NCI-H128 (cell line): ENCODE data around the gene CLCNKB.
"Not testable (repeated sequence)": the region's sequence is repeated elsewhere in the genome, so short reads cannot be mapped to it uniquely, and the experiment has no call there.

Experiments used
- DNase-seq: peaks from one replicate; lab custom pipeline; 2025; ENCODE audit not compliant: unreplicated experiment; lab: John Stamatoyannopoulos, UW

CLCNKB gene

GRCh38 chr1:16031551-16031950 lies 12.0 kb upstream of the CLCNKB start:
- DNase-seq: no peak

GRCh38 chr1:16032388-16033102 lies 11.0 kb upstream of the CLCNKB start:
- peak; percentile 31 for DNase-seq

GRCh38 chr1:16033103-16033632 lies 10.4 kb upstream of the CLCNKB start:
- DNase-seq: not testable (repeated sequence)

GRCh38 chr1:16036461-16036860 lies 7.1 kb upstream of the CLCNKB start:
- not testable (repeated sequence) for DNase-seq

DNA sequence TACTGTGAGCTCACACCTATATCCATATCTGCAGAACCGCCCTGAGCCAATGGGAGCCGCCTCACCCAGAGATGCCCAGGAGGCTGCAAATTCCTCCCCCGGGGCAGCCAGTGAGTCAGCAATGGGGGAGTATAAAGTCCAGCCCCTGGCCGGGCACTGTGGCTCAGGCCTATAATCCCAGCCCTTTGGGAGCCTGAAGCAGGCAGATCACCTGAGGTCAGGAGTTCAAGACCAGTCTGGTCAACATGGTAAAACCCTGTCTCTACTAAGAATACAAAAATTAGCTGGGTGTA lies 5.0 kb upstream of the CLCNKB start:
- no peak for DNase-seq

GRCh38 chr1:16039871-16040270 lies 3.7 kb upstream of the CLCNKB start:
- not testable (repeated sequence) for DNase-seq

- DNase-seq: no peak
These were observed 2.4 kb upstream of the CLCNKB start for GRCh38 chr1:16041200-16041599.

GRCh38 chr1:16042096-16042495 lies 1.5 kb upstream of the CLCNKB start:
- DNase-seq: no peak

DNA sequence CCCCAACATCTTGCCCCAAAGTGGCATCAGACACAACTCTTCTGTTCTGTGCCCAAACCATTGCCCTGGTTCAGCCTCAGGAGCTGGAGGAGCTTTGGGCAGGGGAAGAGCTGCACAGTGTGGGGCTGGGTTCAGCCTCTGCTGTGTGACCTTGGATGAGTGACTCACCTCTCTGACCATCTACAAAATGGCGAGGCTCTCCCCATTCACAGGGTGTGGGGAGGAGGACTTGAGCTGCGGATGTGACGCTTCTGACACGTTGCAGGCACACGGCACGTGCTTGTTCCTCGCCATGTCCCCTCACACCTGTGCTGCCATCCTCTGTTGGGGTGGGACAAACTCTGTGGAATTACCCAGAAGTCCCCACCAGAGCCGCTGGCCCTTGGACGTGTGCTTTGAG lies 928 bp upstream of the CLCNKB start:
- DNase-seq: not testable (repeated sequence)

DNA sequence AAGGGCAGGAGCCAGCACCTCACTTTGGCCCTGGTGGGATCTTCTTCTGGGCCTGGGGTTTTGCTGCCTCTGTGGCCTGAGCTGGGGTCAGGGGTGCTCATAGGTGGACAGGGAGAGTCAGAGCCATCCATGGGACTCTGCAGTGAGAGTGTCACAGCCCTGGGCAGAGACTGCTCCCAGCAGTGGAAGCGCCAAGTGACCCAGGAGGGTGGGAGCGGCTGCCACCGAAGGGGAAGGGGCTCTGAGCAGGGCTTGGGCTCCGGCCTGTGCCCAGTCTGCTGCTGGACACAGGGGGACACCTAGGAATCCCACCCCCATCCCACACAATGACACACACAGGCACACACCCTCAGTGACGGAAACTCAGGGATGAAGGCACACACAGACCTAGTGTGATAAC lies 368 bp downstream of the CLCNKB start:
- no peak for DNase-seq

DNA sequence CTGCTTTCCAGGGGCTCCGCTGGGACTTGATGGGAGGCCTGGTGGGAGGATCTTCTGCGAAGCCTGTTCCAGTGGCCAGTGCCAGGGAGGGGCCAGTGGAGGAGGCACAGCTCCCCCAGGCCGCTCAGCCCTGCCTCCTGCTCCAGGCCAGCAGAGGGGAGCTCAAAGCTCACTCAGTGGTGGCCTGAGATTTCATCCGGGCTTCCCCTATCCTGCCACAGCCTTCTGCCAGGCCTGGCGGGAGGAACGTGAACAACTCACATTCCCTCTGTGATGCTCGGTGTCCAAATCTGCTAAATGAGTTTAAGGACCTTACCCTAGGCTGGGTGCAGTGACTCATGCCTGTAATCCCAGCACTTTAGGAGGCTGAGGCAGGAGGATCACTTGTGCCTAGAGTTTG lies 3.3 kb downstream of the CLCNKB start:
- no peak for DNase-seq

- no peak for DNase-seq
These were observed 4.4 kb downstream of the CLCNKB start for GRCh38 chr1:16047791-16048475.

- peak; percentile 51 for DNase-seq
These were observed 5.1 kb downstream of the CLCNKB start for GRCh38 chr1:16048573-16049189.

DNA sequence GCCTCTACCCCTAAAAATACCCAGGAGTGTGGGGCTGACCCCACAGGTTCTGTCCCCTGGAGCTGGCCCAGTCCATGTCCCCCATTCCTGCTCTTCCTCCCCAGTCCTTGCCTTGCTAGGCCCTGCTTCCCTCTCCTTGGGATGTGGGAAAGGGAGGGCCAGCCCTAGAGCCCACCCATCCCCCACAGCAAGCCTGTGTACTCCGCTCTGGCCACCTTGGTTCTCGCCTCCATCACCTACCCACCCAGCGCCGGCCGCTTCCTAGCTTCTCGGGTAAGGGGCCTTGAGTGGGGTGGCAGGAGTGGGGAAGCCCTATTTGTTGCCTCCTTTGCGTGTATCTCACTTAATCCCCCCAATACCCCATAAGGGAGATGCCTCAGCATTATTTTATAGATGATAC lies 6.7 kb downstream of the CLCNKB start:
- no peak for DNase-seq

- no peak for DNase-seq
These were observed 7.5 kb downstream of the CLCNKB start for GRCh38 chr1:16051039-16051438.

- not testable (repeated sequence) for DNase-seq
These were observed 8.4 kb downstream of the CLCNKB start for GRCh38 chr1:16051949-16052348.

- DNase-seq: no peak
These were observed 10.4 kb downstream of the CLCNKB start for GRCh38 chr1:16053781-16054502.

DNA sequence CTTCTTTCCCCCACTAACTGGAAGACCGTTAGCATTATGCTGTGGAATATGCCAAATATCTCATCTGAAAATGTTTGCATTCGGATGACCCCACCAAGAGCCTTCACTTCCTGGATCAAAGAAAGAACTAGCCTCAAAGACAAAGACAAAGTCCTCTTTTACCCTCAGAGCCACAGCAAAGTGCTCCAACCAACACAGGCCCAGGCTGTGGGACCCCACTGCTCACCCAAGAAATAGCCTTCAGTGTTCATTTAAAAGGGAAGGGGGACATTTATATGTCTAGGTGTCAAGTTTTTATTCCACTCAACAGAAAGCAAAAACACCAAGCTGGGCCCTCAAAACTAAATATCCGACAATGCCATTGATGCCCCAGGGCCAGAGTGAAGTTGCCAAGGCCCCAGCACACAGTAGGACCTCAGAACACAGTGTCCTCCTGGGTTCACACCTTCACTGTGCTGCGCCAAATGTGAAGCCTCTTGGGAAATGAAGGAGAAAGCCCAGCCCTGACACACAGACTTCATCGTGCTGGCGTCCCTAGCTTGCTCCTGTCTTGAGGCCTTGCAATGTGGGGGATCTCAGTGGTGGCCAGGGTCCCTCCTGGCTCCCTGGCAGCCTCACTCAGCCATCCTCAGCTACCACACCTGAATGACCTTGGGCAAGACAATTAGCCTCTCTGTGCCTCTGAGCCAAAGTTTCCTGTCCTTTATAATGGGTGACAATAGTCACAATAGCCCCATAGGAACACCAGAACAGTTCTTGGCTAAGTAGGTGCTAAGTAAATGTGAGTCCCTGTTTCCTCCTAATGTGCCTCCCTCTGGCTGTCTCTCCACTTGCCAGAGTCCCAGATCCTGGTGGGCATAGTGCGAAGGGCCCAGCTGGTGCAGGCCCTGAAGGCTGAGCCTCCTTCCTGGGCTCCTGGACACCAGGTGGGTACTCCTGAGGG lies 11.3 kb downstream of the CLCNKB start:
- DNase-seq: no peak

DNA sequence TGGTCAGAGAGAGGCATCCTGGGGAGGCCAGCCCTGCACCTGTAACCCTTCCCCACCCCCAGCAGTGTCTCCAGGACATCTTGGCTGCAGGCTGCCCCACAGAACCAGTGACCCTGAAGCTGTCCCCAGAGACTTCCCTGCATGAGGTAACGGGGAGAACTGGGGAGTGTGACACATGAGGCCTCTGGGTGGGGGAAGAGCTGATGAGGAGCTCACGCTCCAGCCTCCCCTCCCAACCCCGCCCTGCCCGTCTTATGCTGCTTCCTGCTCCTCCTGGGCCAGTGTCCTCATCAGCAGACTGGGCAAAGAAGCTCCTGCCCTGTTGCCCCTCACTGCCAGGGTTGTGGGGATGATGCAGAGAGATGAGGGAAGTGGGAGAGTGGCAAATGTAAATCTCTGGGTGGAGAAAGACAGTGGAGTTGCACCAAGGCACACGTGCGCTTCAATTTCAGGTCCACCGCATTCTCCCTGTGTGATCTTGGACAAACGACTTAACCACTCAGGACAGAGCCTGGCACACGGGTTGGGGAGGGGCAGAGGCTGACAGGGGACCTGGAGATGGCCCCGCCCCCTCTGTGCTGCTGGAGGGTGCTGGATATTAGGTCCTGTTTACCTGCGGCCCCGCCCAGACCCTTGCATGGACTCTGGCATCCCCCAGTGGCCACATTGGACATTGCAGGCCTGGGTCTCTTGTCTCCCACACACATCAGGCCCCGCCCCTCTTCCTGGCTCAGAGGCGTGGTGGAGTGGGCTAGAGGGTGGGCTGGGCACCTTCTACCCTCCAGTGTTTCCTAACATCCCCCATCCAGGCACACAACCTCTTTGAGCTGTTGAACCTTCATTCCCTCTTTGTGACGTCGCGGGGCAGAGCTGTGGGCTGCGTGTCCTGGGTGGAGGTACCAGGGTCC lies 12.3 kb downstream of the CLCNKB start:
- peak; percentile 87 for DNase-seq
